Heart left ventricle (tissue), 13 donors: ENCODE results near the gene MICAL3.

Source experiments
- POLR2A ChIP-seq, 2 donors: fragments of 450-650 bp; IDR thresholded peaks; one replicate each; pipeline ENCODE4 v1.6.1; 2017; ENCODE audit warnings: antibody characterized with exemption in 2 of 2, mild to moderate bottlenecking in 2 of 2, moderate library complexity in 2 of 2
- TF ChIP-seq, protein P1 (sequence below), 12 donors: fragments of 200-600 bp; sonication (generic) in 4 of 12; IDR thresholded peaks; one replicate each; pipeline versions ENCODE4 v1.5.0 to v1.8.0; 2018 to 2022; ENCODE audit warnings: antibody characterized with exemption in 12 of 12, mild to moderate bottlenecking in 5 of 12
- donor health status: ischemic (EF 13 %, LVEDD 7.1; RV severe dilation, severe dysfunction).
- donor health status: DM: no; HTN: yes; CAD: no.
- donor health status: DM: no; HTN: no; CAD: no.
- donor health status: ischemic (EF 25% LVEDD 6.9; RV normal size, moderate dysfunction).
- donor health status: ischemic (EF 25% LVEDD 5.7; RV mildly dilated, moderate dysfunction).
- donor health status: ischemic (EF 35%, LVEDD 5.7; RV mildly dilated, moderate dysfunction).
- donor health status: nonischemic (EF 11% LVEDD 7.7; RV severe dilation, severe dysfunction).
- donor health status: DM: yes; HTN: yes; CAD: no.
- donor health status: PGD.
- donor health status: ischemic (EF 29% LVEDD 5.4; RV normal size, mild dysfunction).
- donor health status: nonischemic (EF 23%, LVEDD 6.1; RV moderate dilation, normal function).

GRCh38 chr22:17823964-17824363 lies 200.4 kb downstream of the MICAL3 start:
- TF ChIP-seq, protein P1, sequence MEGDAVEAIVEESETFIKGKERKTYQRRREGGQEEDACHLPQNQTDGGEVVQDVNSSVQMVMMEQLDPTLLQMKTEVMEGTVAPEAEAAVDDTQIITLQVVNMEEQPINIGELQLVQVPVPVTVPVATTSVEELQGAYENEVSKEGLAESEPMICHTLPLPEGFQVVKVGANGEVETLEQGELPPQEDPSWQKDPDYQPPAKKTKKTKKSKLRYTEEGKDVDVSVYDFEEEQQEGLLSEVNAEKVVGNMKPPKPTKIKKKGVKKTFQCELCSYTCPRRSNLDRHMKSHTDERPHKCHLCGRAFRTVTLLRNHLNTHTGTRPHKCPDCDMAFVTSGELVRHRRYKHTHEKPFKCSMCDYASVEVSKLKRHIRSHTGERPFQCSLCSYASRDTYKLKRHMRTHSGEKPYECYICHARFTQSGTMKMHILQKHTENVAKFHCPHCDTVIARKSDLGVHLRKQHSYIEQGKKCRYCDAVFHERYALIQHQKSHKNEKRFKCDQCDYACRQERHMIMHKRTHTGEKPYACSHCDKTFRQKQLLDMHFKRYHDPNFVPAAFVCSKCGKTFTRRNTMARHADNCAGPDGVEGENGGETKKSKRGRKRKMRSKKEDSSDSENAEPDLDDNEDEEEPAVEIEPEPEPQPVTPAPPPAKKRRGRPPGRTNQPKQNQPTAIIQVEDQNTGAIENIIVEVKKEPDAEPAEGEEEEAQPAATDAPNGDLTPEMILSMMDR (IDR thresholded peaks at IDR 0.05), result no peak
- TF ChIP-seq POLR2A (IDR thresholded peaks at IDR 0.05), result no peak
